ENCODE measurements around the gene ZNF689.
"Not testable (repeated sequence)": the region's sequence is repeated elsewhere in the genome, so short reads cannot be mapped to it uniquely, and the experiment has no call there.

The ZNF689 gene

GRCh38 chr16:30602616-30603277 is 7.4 kb downstream of the ZNF689 start:
- in situ Hi-C loops (cut with MboI; ENCODE audit: low sequenced_read_pairs) = no loop called here

- in situ Hi-C loops (cut with MboI; ENCODE audit: low sequenced_read_pairs) = no loop called here
These were observed 8.2 kb downstream of the ZNF689 start for GRCh38 chr16:30601966-30602365.

GRCh38 chr16:30600929-30601328 is 9.3 kb downstream of the ZNF689 start:
- in situ Hi-C loops (cut with MboI; ENCODE audit: low sequenced_read_pairs) = no loop called here

GRCh38 chr16:30600215-30600614 is 10.0 kb downstream of the ZNF689 start:
- in situ Hi-C loops (cut with MboI; ENCODE audit: low sequenced_read_pairs) = no loop called here

GRCh38 chr16:30592871-30593270 is 17.3 kb downstream of the ZNF689 start:
- in situ Hi-C loops (cut with MboI; ENCODE audit: low sequenced_read_pairs) = no loop called here

GRCh38 chr16:30590869-30591268 is 19.3 kb downstream of the ZNF689 start:
- in situ Hi-C loops (cut with MboI; ENCODE audit: low sequenced_read_pairs) = not testable (repeated sequence)

GRCh38 chr16:30589582-30589981 is 20.6 kb downstream of the ZNF689 start:
- in situ Hi-C loops (cut with MboI; ENCODE audit: low sequenced_read_pairs) = not testable (repeated sequence)

GRCh38 chr16:30588651-30589050 is 21.5 kb downstream of the ZNF689 start:
- in situ Hi-C loops (cut with MboI; ENCODE audit: low sequenced_read_pairs) = no loop called here

GRCh38 chr16:30585400-30586191 is 24.6 kb downstream of the ZNF689 start, which contains the start of gene ZNF785:
ZNF785 (minus strand) TSS chr16:30585697; CDS start chr16:30585611, 86 bp downstream.
- in situ Hi-C loops (cut with MboI; ENCODE audit: low sequenced_read_pairs) = no loop called here

- in situ Hi-C loops (cut with MboI; ENCODE audit: low sequenced_read_pairs) = no loop called here
These were observed 25.2 kb downstream of the ZNF689 start for GRCh38 chr16:30585022-30585399.

- in situ Hi-C loops (cut with MboI; ENCODE audit: low sequenced_read_pairs) = no loop called here
These were observed 27.4 kb downstream of the ZNF689 start for GRCh38 chr16:30582611-30583340.

GRCh38 chr16:30581457-30581856 is 28.7 kb downstream of the ZNF689 start:
- in situ Hi-C loops (cut with MboI; ENCODE audit: low sequenced_read_pairs) = no loop called here

GRCh38 chr16:30574678-30575077 is 35.5 kb downstream of the ZNF689 start:
- in situ Hi-C loops (cut with MboI; ENCODE audit: low sequenced_read_pairs) = no loop called here

- in situ Hi-C loops (cut with MboI; ENCODE audit: low sequenced_read_pairs) = no loop called here
These were observed 38.5 kb downstream of the ZNF689 start, which contains the start of gene ZNF688 for GRCh38 chr16:30571445-30572322. ZNF688 (minus strand) TSS chr16:30571714; CDS start chr16:30571629, 85 bp downstream.

GRCh38 chr16:30570636-30571444 is 39.3 kb downstream of the ZNF689 start:
- in situ Hi-C loops (cut with MboI; ENCODE audit: low sequenced_read_pairs) = no loop called here

- in situ Hi-C loops (cut with MboI; ENCODE audit: low sequenced_read_pairs) = no loop called here
These were observed 40.2 kb downstream of the ZNF689 start for GRCh38 chr16:30569746-30570635.

GRCh38 chr16:30569281-30569680 is 40.9 kb downstream of the ZNF689 start:
- in situ Hi-C loops (cut with MboI; ENCODE audit: low sequenced_read_pairs) = no loop called here

- in situ Hi-C loops (cut with MboI; ENCODE audit: low sequenced_read_pairs) = no loop called here
These were observed 42.1 kb downstream of the ZNF689 start for GRCh38 chr16:30567991-30568638.
